Spinal cord (tissue), 10 donors: Measurements from ENCODE around the gene PDE9A. TPM values are rescaled to one million over a fixed set of nuclear protein-coding genes. Genes with fewer than 3 reads are reported as not detected.
A peak's percentile ranks its signal among the peaks of the same experiment; 100 is the strongest.

ENCODE experiments used
- DNase-seq, 6 donors: peaks; one replicate each; pipeline versions ENCODE4 v3.0.0 to v3.0.0-alpha.2; 2013 to 2015; ENCODE audit warnings: low spot score in 6 of 6, low read depth in 4 of 6
- H3K27ac ChIP-seq: one replicate; pipeline ENCODE4 v1.5.1; 2013; ENCODE audit warnings: low read depth, low read length, control low read depth
- H3K27me3 ChIP-seq: one replicate; pipeline ENCODE4 v1.6.1; 2013; ENCODE audit warnings: low read length; ENCODE audit not compliant: control insufficient read depth, insufficient read depth
- H3K36me3 ChIP-seq: one replicate; pipeline ENCODE4 v1.6.1; 2013; ENCODE audit warnings: low read length; ENCODE audit not compliant: control insufficient read depth, insufficient read depth
- H3K4me1 ChIP-seq: one replicate; pipeline ENCODE4 v1.6.1; 2013; ENCODE audit warnings: low read length; ENCODE audit not compliant: control insufficient read depth, insufficient read depth
- H3K4me3 ChIP-seq: one replicate; pipeline ENCODE4 v1.5.1; 2013; ENCODE audit warnings: low read depth, low read length, control low read depth
- H3K9me3 ChIP-seq: one replicate; pipeline ENCODE4 v1.6.1; 2013; ENCODE audit warnings: low read length; ENCODE audit not compliant: control insufficient read depth, insufficient read depth
- WGBS: methylation state at CpG from one replicate; pipeline ENCODE4 v1.1.5; 2013; ENCODE audit warnings: missing lambda C conversion rate; ENCODE audit not compliant: insufficient coverage; 5-methylcytosine and 5-hydroxymethylcytosine counted together
- polyA plus RNA-seq, 2 donors: library from polyadenylated mRNA; unstranded; fragments of 120-200 nt; gene quantifications; one replicate each; pipeline ENCODE4 v1.2.1, GENCODE V29; 2013; ENCODE audit not compliant: insufficient read length in 2 of 2
- total RNA-seq, 2 donors: library from RNA; depleted of rRNA in 1 of 2; stranded (reverse); fragments of 120-200 nt in 1 of 2; fragments of >200 nt in 1 of 2; gene quantifications; one replicate each; pipeline versions ENCODE4 v1.2.3 to v1.2.4, GENCODE V29; 2013 to 2014
- donor health status: healthy.

Gene PDE9A
- total and polyA plus RNA-seq, 4 donors: 13.4 to 44.2 (median 28.1) TPM

DNA sequence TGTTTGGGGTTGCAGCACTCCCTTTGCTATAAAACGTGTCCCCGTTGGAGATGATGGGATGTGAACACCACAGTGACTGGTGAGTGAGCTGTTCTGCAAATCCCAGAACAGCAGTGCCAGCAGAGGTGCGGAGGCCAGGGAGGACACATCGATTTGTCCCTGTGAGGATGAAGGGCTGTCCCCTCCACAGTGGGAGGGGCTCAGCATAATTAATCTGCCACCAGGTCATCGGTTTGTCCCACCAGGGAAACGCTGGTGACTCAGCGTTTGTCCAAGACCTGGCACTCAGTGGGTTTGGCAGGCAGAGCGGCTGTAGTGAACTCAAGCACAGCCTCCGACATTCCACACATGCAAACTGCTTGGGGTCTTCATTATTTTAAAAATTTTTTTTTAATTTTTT, 22.8 kb upstream of the PDE9A start:
- H3K27me3 ChIP-seq: no peaks in the 10 kb centered on the region
- no peak for DNase-seq
- no peak overlapping the region for H3K27ac ChIP-seq
- no peak overlapping the region for H3K4me3 ChIP-seq
- 83% methylated on average over 6 of the region's 9 CpGs for WGBS
- peaks cover 9% of the 10 kb centered on the region for H3K4me1 ChIP-seq
- H3K9me3 ChIP-seq: no peaks in the 10 kb centered on the region
- H3K36me3 ChIP-seq: no peaks in the 10 kb centered on the region

- H3K36me3 ChIP-seq: no peaks in the 10 kb centered on the region
- no peak overlapping the region for H3K27ac ChIP-seq
- H3K4me3 ChIP-seq: no peak overlapping the region
- DNase-seq: no peak
- H3K9me3 ChIP-seq: no peaks in the 10 kb centered on the region
- 100% methylated on average over 2 of the region's 5 CpGs for WGBS
- H3K27me3 ChIP-seq: no peaks in the 10 kb centered on the region
- peaks cover 11% of the 10 kb centered on the region for H3K4me1 ChIP-seq
These were observed 22.3 kb upstream of the PDE9A start for GRCh38 chr21:42631142-42631541.

GRCh38 chr21:42632336-42632751, 21.1 kb upstream of the PDE9A start:
- DNase-seq: no peak
- Histone ChIP-seq H3K4me1 (peaks cover 18% of the 10 kb centered on the region), H3K27me3 (no peaks in the 10 kb centered on the region), H3K36me3 (no peaks in the 10 kb centered on the region), H3K9me3 (no peaks in the 10 kb centered on the region), H3K27ac (no peak overlapping the region), H3K4me3 (no peak overlapping the region)
- 93% methylated on average over 12 of the region's 12 CpGs for WGBS

GRCh38 chr21:42632771-42633690, 20.4 kb upstream of the PDE9A start:
- peaks cover 24% of the 10 kb centered on the region for H3K4me1 ChIP-seq
- 81% methylated on average over 18 of the region's 21 CpGs for WGBS
- DNase-seq: no peak

DNA sequence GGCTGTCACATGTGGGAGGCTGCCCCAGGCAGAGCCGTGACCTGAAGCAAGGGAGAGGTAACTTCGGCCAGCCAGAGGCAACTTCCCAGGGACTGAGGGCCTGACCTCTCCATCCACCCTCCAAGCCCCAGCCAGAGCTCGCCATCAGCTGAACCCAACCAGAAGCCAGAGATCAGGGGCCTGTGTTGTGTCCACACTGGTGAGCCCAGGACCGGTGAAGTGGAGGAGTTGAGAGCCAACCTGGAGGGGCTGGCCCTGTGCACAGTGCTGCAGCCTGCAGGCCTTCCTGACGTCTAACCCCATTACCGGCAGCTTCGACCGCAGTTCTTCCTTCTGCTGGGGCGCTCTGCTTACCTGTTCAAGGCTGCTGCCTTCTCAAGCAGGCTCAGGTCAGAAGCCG, 19.6 kb upstream of the PDE9A start:
- Histone ChIP-seq H3K27ac (no peak overlapping the region), H3K9me3 (no peaks in the 10 kb centered on the region), H3K4me1 (peaks cover 30% of the 10 kb centered on the region), H3K27me3 (no peaks in the 10 kb centered on the region), H3K4me3 (no peak overlapping the region), H3K36me3 (no peaks in the 10 kb centered on the region)
- WGBS: 87% methylated on average over 10 of the region's 10 CpGs
- DNase-seq: no peak

More at GRCh38 chr21:42632771-42633690, 20.4 kb upstream of the PDE9A start:
- Histone ChIP-seq H3K9me3 (no peaks in the 10 kb centered on the region), H3K36me3 (no peaks in the 10 kb centered on the region), H3K27me3 (no peaks in the 10 kb centered on the region), H3K4me3 (no peak overlapping the region), H3K27ac (no peak overlapping the region)

- no peaks in the 10 kb centered on the region for H3K27me3 ChIP-seq
- H3K4me1 ChIP-seq: peaks cover 36% of the 10 kb centered on the region
- DNase-seq: no peak
- H3K27ac ChIP-seq: no peak overlapping the region
- WGBS: 77% methylated on average over 5 of the region's 6 CpGs
- H3K9me3 ChIP-seq: no peaks in the 10 kb centered on the region
- H3K4me3 ChIP-seq: no peak overlapping the region
- no peaks in the 10 kb centered on the region for H3K36me3 ChIP-seq
These were observed 17.4 kb upstream of the PDE9A start for GRCh38 chr21:42635848-42636519.

GRCh38 chr21:42636520-42637266, 16.7 kb upstream of the PDE9A start:
- Histone ChIP-seq H3K4me1 (peaks cover 42% of the 10 kb centered on the region), H3K9me3 (no peaks in the 10 kb centered on the region), H3K27ac (no peak overlapping the region), H3K36me3 (no peaks in the 10 kb centered on the region), H3K27me3 (no peaks in the 10 kb centered on the region), H3K4me3 (no peak overlapping the region)
- peak in 1 of 6 donors; percentile 72 for DNase-seq
- 65% methylated on average over 4 of the region's 10 CpGs for WGBS

GRCh38 chr21:42637267-42638041, 16.0 kb upstream of the PDE9A start:
- H3K27ac ChIP-seq: no peak overlapping the region
- no peak for DNase-seq
- H3K36me3 ChIP-seq: no peaks in the 10 kb centered on the region
- H3K4me1 ChIP-seq: peaks cover 50% of the 10 kb centered on the region
- H3K4me3 ChIP-seq: no peak overlapping the region
- no peaks in the 10 kb centered on the region for H3K27me3 ChIP-seq
- H3K9me3 ChIP-seq: no peaks in the 10 kb centered on the region
- 87% methylated on average over 34 of the region's 36 CpGs for WGBS
